Keratinocyte (primary cell): ENCODE results near the gene CDC42SE2.
"Not testable (repeated sequence)": the region's sequence is repeated elsewhere in the genome, so short reads cannot be mapped to it uniquely, and the experiment has no call there.

Source experiments
- EZH2 ChIP-seq: IDR thresholded peaks from one replicate; pipeline ENCODE4 v1.6.1; 2012; ENCODE audit warnings: inconsistent platforms, mild to moderate bottlenecking, low read length, moderate library complexity
- TF ChIP-seq, protein P1 (sequence below), 3 experiments: IDR thresholded peaks in 1 of 3; conservative IDR thresholded peaks in 1 of 3; optimal IDR thresholded peaks in 1 of 3; 2 replicates in 2 of 3; 3 replicates in 1 of 3; pipeline versions ENCODE3 to v1.5.1; 2011; ENCODE audit warnings: low read length in 3 of 3, mild to moderate bottlenecking in 3 of 3, moderate library complexity in 2 of 3, control low read depth in 1 of 3, inconsistent platforms in 1 of 3; ENCODE audit not compliant: insufficient read depth in 2 of 3; ENCODE audit errors: extremely low read depth in 1 of 3

DNA sequence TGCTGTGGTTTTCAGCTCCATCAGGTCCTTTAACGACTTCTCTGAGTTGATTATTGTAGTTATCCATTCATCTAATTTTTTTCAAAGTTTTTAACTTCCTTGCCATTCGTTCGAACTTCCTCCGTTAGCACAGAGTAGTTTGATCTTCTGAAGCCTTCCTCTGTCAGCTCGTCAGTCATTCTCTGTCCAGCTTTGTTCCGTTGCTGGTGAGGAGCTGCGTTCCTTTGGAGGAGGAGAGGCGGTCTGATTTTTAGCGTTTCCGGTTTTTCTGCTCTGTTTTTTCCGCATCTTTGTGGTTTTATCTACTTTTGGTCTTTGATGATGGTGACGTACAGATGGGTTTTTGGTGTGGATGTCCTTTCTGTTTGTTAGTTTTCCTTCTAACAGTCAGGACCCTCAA is 72.9 kb downstream of the CDC42SE2 start:
- TF ChIP-seq, protein P1, sequence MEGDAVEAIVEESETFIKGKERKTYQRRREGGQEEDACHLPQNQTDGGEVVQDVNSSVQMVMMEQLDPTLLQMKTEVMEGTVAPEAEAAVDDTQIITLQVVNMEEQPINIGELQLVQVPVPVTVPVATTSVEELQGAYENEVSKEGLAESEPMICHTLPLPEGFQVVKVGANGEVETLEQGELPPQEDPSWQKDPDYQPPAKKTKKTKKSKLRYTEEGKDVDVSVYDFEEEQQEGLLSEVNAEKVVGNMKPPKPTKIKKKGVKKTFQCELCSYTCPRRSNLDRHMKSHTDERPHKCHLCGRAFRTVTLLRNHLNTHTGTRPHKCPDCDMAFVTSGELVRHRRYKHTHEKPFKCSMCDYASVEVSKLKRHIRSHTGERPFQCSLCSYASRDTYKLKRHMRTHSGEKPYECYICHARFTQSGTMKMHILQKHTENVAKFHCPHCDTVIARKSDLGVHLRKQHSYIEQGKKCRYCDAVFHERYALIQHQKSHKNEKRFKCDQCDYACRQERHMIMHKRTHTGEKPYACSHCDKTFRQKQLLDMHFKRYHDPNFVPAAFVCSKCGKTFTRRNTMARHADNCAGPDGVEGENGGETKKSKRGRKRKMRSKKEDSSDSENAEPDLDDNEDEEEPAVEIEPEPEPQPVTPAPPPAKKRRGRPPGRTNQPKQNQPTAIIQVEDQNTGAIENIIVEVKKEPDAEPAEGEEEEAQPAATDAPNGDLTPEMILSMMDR (optimal IDR thresholded peaks at IDR 0.05 in 1 of 3, IDR thresholded peaks at IDR 0.05 in 1 of 3, conservative IDR thresholded peaks at IDR 0.05 in 1 of 3; ENCODE audit: extremely low read depth in 1 of 3, insufficient read depth in 2 of 3, low read length in 3 of 3), result not testable (repeated sequence)
- TF ChIP-seq EZH2, result not testable (repeated sequence)
